ENCODE data around the gene CSMD2.
"Not testable (repeated sequence)": the region's sequence is repeated elsewhere in the genome, so short reads cannot be mapped to it uniquely, and the experiment has no call there.

Gene CSMD2

DNA sequence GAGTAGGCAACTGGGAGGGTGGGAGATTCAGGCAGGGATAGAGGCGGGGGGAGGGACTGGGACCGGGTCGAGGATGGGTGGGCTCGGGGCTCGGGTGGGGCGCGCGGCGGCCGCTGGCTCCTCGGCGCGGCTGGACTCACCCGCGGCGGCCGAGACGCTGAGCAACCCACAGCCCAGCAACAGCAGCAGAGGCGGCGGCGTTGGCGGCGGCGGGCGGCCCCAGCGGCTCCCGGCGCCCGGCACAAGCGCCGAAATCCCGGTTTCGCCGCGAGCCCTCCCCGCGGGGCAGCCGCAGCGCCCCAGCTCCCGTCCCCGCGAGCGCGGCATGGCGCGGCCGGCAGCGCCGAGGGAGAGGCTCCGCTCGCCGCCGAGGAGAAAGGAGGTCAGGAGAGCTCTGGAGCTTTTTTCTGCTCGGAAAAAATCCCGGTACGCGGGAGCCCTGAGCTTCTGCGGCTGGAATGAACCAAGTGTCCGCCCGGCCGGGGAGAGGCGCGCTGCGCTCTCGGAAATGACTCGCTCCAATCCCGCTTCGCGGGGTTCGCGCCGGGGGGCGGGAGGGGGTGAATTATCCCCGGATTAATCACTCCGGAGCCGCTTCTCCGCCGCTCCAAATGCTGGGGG is at the start of gene CSMD2:
CSMD2 (minus strand) TSS at position 460 of the 621 bp plus-strand sequence; CDS start at position 327, 133 bp downstream.
- DNase-seq, result no peak

DNA sequence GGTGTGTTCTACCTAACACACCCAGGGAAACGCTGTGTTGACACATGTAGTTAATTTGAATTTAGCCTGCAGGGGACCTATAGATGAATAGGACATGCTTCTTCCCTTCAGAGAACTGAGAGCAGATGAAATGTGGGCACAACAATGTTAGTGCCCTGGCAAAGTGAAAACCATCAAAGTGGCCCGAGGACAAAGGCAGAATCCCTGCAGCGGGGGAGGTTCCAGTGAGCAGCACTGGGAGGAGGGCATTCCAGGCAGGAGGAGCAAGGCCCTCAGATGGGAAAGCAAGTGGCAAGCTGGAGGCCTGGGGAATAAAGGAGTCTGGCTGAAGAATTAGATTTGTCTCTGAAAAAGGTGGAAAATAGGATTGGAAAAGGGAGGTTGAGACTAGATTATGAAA is 48.9 kb upstream of the CSMD2 start:
- no peak for DNase-seq

DNA sequence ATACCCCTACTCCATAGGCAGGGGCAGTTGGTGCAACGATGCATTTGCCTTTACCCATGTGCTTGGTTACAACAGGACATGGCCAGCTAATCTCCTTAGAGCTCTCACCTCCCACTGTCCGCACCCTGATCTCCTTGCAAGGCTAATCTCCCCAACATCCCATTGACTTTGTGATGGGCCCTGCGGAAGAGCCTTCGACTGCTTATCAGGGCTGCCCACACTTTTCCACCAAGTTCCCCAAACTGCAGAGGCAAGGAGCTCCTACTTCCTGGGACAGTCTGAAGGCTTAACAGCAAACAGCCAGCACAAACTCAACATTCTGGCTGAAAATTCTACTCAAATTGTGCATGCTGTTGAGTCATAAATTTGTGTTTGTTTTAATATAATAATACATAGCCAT is 47.6 kb upstream of the CSMD2 start:
- no peak for DNase-seq

DNA sequence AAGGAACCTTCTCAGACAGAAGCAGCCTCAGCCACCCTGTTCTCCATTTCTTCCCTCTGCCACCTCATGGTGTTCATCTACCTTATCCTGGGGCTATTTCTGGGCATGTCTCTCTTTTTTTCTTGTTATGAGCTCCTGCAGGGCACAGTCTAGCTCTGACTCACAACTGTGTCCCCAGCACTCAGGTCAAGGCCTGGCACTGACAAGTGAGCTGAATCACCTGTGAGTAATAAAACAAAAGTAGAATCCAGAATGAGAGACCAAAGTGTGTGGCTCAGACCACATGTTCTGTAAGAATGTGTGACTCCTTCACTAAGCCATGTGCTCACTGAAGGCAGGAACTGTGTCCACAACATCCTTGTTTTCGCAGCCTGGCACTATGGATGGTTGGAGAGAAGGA is 34.9 kb upstream of the CSMD2 start:
- DNase-seq, result no peak

DNA sequence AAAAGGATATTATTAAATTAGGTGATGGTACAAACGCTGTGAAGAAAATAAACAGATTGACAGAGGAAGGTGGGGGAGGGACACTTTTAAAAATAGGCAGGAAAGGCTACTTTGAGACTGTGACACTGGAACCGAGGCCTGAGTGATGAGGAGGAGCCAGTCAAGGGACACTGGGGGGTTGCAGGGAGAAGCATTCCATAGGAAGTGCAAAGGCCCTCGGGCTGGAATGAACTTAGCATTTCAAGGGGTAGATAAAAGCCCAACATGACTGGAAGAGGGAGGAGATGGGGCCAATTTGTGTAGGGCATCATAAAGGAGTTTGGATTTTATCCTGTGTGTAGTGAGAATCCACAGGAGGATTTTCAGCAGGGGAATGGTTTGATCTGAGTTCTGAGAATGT is 27.6 kb upstream of the CSMD2 start:
- no peak for DNase-seq

DNA sequence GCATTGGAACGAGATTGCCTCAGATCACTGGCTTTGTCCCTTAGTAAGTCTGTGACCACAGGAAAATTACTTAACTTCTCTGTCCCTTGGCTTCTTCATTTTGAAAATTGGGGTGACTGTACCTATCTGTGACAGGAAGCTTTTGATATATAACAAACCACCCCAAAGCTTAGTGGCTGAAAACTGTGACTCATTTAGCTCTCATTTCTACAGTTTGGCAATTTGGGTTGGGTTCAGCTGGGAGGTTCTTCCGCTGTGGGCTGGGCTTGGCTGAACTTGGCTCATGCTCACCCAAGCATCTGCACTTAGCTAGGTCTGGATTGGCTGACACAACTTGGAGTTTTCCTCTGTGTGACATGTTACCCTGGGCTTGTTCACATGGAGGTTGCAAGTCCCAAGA is 25.7 kb upstream of the CSMD2 start:
- no peak for DNase-seq

DNA sequence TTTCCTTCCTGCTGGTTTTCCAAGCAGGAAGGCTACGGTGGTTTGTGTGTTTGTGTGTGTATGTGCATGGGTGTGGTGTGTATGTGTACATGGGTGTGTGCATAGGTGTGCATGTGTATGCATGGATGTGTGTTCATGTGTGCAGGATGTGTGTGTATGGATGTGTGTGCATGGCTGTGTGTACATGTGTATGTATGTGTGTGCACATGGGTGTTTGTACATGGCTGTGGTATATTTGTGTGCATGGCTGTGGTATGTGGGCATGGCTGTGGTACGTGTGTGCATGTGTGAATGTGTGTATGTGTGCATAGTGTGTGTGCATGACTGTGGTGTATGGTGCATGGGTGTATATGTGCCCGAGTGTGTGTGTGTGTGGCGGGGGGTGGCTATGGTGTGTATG is 24.0 kb upstream of the CSMD2 start:
- DNase-seq, result no peak

DNA sequence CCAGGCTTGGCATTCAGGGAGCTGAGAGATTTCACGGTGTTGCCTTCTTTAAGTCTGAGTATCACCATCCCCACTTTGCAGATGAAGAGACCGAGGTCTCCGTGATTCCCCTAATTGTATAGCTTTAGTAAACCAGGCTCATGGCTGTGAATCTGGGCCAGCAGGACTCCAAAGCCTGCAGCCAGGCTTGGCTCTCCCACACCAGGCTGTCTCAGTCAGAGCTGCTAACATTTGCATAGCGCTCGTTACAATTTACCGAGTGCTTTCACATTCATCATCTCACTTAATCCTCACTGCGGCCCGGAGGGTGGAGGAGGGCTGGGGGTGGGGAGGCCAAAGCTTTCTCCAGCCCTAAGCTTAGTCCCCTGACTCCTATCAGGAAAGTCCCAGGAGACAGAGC is 23.4 kb upstream of the CSMD2 start:
- no peak for DNase-seq

DNA sequence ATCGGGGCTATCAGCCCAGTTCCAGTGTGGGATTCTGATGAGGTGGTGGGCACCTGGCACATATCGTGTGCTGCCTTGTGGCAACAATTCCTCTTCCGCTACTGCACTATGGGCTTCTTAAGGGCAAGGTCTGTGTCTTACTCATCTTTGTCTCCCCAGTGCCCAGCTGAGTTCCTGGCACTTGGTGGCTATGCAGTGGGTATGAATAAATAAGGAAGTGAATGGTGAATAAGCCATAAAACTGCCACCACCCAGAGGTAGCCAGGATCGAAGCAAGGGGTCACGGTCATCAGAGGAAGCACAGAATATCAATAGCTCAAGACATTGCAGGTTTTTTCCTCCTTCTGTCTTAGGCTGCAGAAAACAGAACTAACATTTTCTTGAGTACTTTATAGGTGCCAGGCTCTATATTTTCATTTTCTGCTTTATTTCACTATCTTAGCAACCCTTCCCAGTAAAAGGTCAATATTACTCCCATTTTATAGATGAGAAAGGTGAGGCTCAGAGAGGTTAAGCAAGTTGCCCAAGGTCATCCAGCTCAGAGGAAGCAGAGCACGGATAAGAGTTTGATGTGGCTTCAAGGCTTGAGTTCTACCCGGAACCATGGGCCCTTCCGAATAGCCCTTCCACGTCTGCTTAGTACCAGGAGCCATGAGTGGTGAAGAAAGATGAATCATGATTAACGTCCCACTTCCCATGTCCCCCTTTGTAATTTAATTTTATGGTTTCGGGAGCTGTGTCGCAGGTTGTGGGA is 21.9 kb upstream of the CSMD2 start:
- DNase-seq, result no peak

DNA sequence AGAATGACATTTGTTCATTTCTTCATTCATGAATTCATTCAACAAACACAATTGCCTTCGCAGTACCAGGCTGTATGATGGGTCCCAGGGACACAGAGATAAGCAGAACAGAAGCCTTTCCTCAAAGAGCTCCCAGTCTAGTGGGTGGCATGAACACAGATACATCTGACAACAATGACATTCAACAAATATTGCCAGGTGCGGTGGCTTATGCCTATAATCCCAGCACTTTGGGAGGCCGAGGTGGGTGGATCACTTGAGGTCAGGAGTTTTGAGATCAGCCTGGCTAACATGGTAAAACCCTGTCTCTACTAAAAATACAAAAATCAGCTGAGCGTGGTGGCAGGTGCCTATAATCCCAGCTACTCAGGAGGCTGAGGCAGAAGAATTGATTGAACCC is 18.4 kb upstream of the CSMD2 start:
- not testable (repeated sequence) for DNase-seq

DNA sequence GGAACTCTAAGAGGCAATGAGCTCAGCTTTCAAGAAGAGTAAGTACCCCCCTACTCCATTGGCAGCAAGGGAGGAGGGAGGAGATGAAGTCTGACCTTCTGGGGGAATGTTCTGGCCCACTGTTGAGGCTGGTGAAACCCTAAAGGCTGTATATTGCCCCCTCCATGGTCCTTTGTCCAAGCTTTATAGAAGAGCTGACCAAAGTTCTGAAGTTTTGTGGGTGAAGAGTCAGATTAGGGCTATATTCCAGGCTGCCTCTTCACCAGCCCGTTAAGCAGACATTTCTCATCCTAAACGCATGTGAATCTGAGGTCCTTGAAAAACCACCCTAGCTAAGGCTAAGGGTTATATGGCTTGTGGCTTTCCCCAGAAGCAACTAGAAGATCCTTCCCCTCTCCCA is 13.0 kb upstream of the CSMD2 start:
- no peak for DNase-seq

DNA sequence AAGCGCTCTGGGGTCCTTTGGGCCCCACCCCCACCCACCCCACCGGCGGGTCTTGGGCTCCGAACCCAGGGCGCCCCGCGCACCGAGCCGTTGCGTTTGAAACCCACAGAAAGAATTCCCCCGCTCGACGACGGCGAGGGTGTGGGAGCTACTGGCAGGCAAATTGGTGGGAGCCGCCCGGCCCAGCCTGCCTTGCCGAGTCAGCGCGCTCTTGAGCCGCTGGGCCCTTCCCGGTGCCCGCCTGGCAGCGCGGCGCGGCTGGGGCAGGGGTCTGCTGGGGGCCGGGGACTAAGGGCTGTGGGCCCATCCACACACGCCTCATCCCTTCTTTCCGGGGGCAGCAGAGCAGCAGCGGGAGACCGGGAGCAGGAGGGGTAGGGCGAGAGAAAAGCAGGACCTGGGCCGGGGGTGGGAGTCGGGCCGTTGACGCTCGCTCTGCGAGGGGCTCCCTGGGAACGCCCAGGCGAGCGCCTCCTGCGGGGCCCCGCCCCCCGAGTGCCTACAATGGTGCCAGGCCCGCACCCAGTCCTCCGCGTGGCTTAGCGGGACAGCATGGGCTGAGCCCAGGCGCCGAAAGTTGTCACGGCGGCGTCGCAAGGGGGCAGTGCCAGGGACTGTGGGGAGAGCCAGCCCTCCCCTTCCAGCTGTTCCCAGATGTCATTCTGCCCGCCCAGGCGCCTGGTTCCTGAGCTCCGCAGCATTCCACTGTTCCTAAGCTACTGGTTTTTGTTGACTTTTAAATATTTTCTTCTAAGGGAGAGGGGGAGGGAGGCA is 12.0 kb upstream of the CSMD2 start, which contains the start of gene C1orf94:
C1orf94 (plus strand) TSS at position 78 of the 774 bp plus-strand sequence. CDS start 883 bp downstream, outside the sequence.
- DNase-seq, result no peak

DNA sequence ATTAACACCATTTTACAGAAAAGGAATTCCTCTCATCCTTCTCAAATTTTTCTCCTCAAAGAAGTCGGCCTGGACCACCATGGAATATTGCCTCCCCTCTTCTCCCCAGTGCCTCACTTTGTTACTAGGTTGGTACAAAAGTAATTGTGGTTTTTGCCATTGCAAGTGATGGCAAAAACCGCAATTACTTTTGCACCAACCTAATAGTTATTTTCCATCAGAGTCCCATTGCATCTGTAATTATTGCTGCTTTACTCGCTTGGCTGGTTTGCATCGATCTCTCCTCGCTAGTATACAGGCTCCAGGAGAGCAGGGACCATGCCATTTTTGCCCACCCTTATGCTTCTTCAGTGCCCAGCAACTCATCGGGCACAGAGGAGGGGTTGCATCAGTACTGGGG is 10.7 kb upstream of the CSMD2 start:
- DNase-seq, result no peak

DNA sequence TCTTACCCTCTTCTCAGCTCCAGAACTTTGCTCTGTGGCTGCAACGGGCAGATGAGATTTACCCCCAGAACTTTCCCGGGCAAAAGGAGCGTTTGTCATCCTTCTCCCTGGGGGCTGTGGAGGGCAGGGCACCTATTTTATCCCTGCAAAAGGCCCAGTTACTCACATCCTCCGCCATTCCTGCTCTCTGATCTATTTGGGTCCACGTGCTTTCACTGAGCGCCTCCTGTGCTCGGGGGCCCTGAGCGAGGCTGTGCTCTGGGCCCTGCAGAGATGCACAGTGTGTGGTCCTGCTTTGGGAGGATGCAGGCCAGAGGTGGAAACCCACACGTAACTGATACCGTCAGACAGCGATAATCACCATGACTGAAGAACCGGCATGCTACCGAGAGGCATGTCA is 2.4 kb upstream of the CSMD2 start:
- no peak for DNase-seq

DNA sequence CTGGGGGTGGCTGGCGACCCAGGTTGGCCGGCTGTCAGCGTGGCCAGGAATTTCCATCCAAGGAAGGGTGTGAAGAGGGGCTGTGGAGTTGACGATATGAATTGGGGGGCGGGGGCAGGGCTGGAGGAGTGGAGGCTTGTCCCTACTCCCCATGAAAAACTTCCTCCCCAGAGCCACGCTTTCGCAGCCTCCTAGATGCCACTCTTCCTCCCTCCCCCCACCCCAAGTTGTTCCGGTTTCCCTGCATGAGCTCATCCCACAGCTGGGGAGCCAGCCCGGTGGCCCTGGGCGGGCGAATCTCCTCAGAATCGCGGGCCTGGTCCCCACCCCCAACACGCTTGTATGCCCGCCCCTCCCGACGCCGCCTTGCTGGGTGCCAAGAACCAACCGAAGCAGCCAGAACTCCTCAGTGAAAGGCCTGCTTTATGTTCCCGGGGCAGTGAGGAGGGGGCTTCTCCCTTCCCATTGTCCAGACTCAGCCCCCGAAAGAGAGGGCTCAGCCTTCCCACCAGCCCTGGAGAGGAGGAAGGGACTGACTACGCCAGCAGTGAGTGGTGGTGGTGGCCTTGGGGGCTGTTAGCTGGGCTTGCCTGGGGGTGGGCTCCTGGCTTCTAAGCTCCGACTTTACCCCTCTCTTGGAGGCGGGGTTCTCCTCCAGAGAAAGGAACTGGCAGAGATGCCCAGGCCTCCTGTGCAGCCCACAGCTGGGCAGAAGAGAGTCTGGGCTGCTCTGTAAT is 1.8 kb upstream of the CSMD2 start:
- no peak for DNase-seq

DNA sequence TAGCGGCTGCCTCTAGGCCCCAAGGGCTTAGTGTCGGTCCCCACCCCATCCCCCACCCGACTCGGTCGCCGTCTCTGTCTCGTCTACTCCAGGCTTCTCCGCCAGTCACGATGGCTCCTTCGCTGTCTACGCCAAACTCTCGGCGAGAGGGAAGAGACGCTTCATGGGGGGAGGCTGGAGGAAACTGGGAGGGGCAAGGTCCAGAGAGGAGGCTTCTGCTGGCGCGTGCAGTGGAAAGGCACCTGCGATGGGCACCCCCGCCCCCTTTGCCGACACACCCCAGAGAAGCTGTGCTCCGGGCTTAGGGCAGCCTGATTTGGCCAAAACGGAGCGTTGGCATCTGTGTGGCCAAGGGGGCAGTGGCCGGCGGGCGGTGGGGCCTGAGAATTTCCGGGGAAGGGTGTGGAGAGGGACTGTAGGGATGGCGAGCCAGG is 1.2 kb upstream of the CSMD2 start:
- no peak for DNase-seq

DNA sequence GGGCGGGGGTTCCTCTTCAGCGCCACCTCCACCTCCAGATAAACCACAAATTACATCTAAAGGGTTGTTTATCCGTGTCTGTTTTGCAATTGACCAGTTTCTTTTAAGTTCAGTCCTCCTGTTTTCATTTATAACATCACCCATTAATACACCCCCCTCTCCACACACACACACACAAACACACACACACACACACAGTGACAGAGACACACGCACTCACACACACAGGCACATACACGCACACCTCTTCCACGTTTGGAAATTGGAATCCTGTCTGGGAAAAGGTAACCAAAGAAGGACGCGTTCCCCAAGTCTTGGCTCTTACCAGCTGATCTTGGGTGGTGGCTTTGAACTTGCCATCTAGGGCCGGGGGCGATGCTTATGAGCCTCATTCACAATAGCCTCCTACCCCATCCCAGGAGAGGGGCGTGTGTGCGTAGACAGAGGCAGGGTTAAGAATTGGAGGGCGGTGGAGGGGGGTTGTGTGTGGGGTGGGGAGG is 442 bp upstream of the CSMD2 start:
- DNase-seq, result no peak

DNA sequence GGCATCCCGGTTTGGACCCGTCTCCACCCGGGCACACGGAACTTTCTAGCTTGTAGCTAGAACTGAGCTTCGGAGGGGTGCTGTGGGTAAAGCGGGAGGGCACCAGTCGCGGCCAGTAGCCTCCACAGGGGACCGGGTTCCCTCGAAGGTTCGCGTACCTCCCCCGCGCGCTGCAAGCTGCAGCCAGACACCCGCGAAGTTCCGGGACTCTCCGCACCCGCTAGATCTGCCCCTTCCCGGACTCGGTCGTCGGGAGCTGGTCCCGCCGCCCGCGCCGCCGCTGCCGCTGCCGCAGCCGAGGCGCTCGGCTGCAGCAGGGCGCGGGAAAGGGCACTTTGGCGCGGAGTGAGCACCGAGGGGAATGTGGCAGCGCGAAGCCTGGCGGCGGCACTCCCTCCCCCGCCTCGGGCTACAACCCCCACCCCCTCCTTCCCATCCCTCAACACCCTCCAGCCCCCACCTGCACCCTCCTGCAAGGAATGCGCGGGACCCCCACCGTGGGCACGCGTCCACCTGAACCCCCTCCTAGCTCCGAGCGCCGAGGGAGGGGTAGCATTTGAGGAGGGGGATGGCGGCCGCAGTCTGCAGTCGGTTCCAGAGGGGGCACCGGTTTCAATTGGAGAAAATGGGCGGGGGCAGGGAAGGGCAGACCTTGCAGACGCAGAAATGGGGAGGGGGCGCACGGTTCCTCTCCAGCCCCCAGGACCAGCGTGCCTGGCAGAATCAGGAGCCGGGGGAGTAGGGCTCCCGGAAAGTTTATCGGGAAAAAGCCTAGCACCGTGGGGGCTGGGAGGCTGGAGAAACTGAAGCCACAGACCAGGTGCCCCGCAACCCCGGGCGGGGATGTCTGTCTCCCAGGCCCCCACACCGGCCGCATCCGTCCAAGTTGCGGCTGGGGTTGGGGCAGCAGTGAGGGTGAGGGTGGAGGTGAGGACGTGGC is 968 bp downstream of the CSMD2 start:
- no peak for DNase-seq

DNA sequence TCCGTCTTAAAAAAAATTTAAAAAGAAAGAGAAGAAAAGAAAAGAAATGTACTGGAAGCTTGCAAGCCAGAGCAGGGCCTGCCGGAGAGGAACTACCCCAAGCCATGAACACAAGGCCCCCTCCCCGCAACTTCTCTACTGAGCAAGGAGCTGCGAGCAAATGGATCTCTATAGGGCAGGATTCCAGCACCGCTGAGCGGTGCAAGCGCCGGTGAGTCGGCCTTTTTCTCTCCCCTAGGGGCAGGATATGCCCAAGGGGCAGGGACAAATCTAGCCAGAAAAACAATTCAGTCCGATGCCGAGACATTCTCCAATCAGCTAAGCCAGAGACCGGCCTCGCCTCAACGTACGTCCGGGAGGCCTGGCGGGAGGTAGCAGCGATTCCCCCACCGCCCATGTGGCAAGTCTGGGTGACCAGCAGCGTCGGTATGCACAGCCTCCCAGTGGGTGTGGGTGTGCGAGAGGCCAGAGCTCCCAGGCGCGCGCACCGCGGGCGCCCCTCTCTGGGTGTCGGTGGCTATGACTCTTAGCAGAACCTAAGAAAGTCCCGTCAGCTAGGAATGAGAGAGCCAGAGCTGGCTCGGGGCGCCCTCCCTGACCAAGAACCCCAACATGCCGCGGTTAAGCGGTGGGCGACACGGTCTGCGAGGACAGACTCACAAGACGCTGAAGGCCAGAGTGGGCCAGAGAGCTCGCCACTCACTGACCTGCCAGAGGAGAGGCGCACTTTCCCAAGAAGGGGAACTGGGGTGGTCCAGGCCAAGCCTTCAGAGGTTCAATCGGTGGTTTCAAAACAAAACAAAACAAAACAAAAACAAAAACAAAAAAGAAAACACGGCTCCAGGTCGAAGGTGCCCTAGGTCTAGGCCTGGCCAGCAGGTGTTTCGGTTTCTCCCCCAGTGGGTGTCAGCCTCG is 1.9 kb downstream of the CSMD2 start:
- no peak for DNase-seq

DNA sequence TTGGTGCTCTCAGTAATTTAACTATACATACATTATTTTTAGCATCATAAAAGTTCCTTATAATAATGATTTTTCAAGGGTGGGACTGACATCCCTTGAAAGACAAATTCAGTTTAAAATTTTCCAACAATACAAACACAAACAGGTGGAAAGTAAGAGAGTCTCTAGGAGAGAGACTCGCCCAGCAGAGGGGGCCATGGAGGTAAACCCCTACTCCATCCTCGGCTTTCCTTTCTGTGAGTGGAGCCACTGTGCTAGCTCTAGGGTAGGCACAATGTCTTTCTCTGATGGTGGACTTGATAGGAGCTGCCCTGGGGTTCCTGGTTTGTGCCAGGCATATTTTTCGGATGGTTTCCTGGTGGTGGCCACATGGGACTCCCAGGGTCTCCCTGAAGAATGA is 8.3 kb downstream of the CSMD2 start:
- no peak for DNase-seq

DNA sequence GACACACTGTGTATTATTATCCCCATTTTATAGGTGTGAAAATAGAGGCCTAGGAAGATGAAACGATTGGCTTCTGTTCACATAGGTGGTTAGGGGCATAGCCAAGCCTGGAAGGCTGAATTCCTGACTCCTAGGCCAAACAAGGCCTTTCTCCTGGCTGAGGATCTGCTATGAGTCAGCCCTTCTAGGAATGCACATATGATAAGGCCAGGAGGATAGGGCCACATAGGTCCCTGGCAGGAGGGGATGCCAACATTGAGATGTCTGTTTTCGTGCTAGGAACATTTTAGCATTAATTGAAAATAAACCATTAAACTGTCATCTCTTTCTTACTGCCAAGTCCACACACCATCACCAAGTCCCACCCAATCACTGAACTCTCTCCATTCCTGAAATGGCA is 9.2 kb downstream of the CSMD2 start:
- DNase-seq, result no peak

All from stimulated activated CD4-positive, alpha-beta T cell treated with anti-CD3 and anti-CD28 coated beads, Interleukin-4, amount 100 ng/mL, for 1 hour (primary cell).